ACHN (cell line): ENCODE results near the gene GATD1.

Experiments used
- DNase-seq: peaks from one replicate; pipeline ENCODE4 v3.0.0-alpha.2; 2015
- in situ Hi-C: cut with HindIII; loops from 2 replicates; pipeline ENCODE4 v1.10.0; 2017; ENCODE audit warnings: low sequenced_read_pairs, low pct_ligation_motif_present, low pct_unique_long_range_greater_than_20kb

GATD1 gene

GRCh38 chr11:722346-722811 is 54.9 kb downstream of the GATD1 start:
- in situ Hi-C loops, result no loop called here
- DNase-seq, result no peak

GRCh38 chr11:721741-722345 is 55.4 kb downstream of the GATD1 start:
- in situ Hi-C loops, result no loop called here
- DNase-seq, result no peak

GRCh38 chr11:721247-721740 is 56.0 kb downstream of the GATD1 start:
- no peak for DNase-seq
- in situ Hi-C loops, result no loop called here

- no peak for DNase-seq
- in situ Hi-C loops, result no loop called here
These were observed 56.5 kb downstream of the GATD1 start for GRCh38 chr11:720642-721246.

GRCh38 chr11:720017-720641 is 57.2 kb downstream of the GATD1 start:
- no peak for DNase-seq
- in situ Hi-C loops, result no loop called here

GRCh38 chr11:719214-720016 is 57.9 kb downstream of the GATD1 start:
- in situ Hi-C loops, result no loop called here
- DNase-seq, result no peak
